Hematopoietic multipotent progenitor cell treated with erythropoietin and hydrocortisone succinate and interleukin-3 and kit ligand, for 17 days (in vitro differentiated cells): ENCODE measurements around the gene KPNA5.
"Not testable (repeated sequence)": the region's sequence is repeated elsewhere in the genome, so short reads cannot be mapped to it uniquely, and the experiment has no call there.

Experiments
- DNase-seq: peaks from one replicate; pipeline ENCODE4 v3.0.0-alpha.2; 2015; ENCODE audit warnings: low spot score

The KPNA5 gene

GRCh38 chr6:116680880-116681672 lies at the start of gene KPNA5:
Gene KPNA5, plus strand, starts transcription at chr6:116681211. Its CDS starts 124 bp downstream, at chr6:116681335.
- peak; percentile 64 for DNase-seq

- no peak for DNase-seq
Measured at GRCh38 chr6:116631379-116631990, 49.5 kb upstream of the KPNA5 start.

GRCh38 chr6:116633685-116634084 lies 47.3 kb upstream of the KPNA5 start:
- peak; percentile 13 for DNase-seq

- no peak for DNase-seq
Measured at GRCh38 chr6:116648156-116648555, 32.9 kb upstream of the KPNA5 start.

GRCh38 chr6:116649129-116649528 lies 31.9 kb upstream of the KPNA5 start:
- DNase-seq = no peak

GRCh38 chr6:116651916-116652315 lies 29.1 kb upstream of the KPNA5 start:
- DNase-seq = no peak

- DNase-seq = no peak
Measured at GRCh38 chr6:116661594-116661993, 19.4 kb upstream of the KPNA5 start.

GRCh38 chr6:116662202-116662601 lies 18.8 kb upstream of the KPNA5 start:
- DNase-seq = no peak

- DNase-seq = no peak
Measured at GRCh38 chr6:116663308-116663707, 17.7 kb upstream of the KPNA5 start.

GRCh38 chr6:116664169-116664568 lies 16.8 kb upstream of the KPNA5 start:
- not testable (repeated sequence) for DNase-seq

GRCh38 chr6:116665464-116665863 lies 15.5 kb upstream of the KPNA5 start:
- peak; percentile 37 for DNase-seq

GRCh38 chr6:116666869-116667268 lies 14.1 kb upstream of the KPNA5 start:
- DNase-seq = peak; percentile 57

- peak; percentile 40 for DNase-seq
Measured at GRCh38 chr6:116667623-116668022, 13.4 kb upstream of the KPNA5 start.

- no peak for DNase-seq
Measured at GRCh38 chr6:116672306-116672705, 8.7 kb upstream of the KPNA5 start.

GRCh38 chr6:116676021-116676420 lies 5.0 kb upstream of the KPNA5 start:
- no peak for DNase-seq

- no peak for DNase-seq
Measured at GRCh38 chr6:116682334-116682712, 1.3 kb downstream of the KPNA5 start.

GRCh38 chr6:116685437-116685993 lies 4.5 kb downstream of the KPNA5 start:
- DNase-seq = no peak

- not testable (repeated sequence) for DNase-seq
Measured at GRCh38 chr6:116686475-116687101, 5.6 kb downstream of the KPNA5 start.

- no peak for DNase-seq
Measured at GRCh38 chr6:116691154-116691553, 10.1 kb downstream of the KPNA5 start.

- not testable (repeated sequence) for DNase-seq
Measured at GRCh38 chr6:116692873-116693272, 11.9 kb downstream of the KPNA5 start.

GRCh38 chr6:116693275-116693674 lies 12.3 kb downstream of the KPNA5 start:
- not testable (repeated sequence) for DNase-seq

- no peak for DNase-seq
Measured at GRCh38 chr6:116695401-116695800, 14.4 kb downstream of the KPNA5 start.

GRCh38 chr6:116697480-116697879 lies 16.5 kb downstream of the KPNA5 start:
- DNase-seq = no peak
